Upper lobe of left lung (tissue), 4 donors: ENCODE measurements around the gene FNDC11.

Experiments used
- CTCF ChIP-seq, 6 experiments: fragments of 450-650 bp in 4 of 6; fragments of 200-600 bp in 2 of 6; sonication (generic) in 2 of 6; IDR thresholded peaks; one replicate each; pipeline ENCODE4 v1.5.1; 2016 to 2019; ENCODE audit warnings: antibody characterized with exemption in 6 of 6
- EP300 ChIP-seq, 4 donors: sonication (generic); formaldehyde crosslinking; IDR thresholded peaks; one replicate each; pipeline ENCODE4 v1.5.1; 2017; ENCODE audit warnings: antibody characterized with exemption in 4 of 4, control low read depth in 2 of 4

- TF ChIP-seq CTCF (IDR thresholded peaks at IDR 0.05) (no peak), EP300 (IDR thresholded peaks at IDR 0.05) (no peak)
Observed at GRCh38 chr20:63543131-63543530, 10.8 kb upstream of the FNDC11 start.
